D721Med (cell line): ENCODE measurements around the gene PRRC2B.

ENCODE experiments used
- DNase-seq: peaks from one replicate; pipeline ENCODE4 v3.0.0; 2011; ENCODE audit warnings: low spot score; ENCODE audit not compliant: insufficient read length
- FAIRE-seq: peaks from 2 replicates; lab custom pipeline; 2011; peaks lifted over from hg19 to GRCh38; lab: Jason Lieb, UNC
- CTCF ChIP-seq: IDR thresholded peaks from 2 replicates; pipeline ENCODE4 v1.5.1; 2012; ENCODE audit warnings: mild to moderate bottlenecking, control low read depth; ENCODE audit not compliant: insufficient read depth; ENCODE audit errors: missing control alignments

PRRC2B gene

DNA sequence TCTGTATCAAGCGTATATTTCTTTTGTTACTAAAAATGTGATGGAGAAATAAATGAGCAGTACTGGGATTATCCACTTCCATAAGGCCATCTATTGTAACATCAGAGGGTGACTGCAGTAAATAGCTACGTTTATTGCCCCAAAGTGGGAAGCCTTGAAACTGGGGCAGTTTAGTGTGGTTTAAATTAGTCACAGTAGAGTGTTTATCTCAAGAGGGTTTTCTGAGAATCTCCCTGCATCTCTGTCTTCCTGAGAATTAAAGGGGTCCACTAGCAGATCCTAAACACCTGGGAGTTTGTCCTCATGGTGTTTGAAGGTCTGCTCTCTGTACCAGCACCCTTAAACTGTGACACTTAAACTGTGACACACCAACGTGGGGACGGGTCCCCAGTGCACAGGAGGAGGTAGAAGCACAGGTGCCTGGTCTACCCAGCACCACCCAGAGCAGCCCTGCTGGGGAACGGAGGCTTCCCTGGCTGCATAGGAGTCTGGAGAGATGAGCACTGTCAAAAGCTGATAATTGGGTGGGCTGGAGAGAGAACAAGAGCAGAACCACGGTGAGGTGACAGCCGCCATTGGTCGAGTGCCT lies 25.2 kb downstream of the PRRC2B start:
- no peak for FAIRE-seq

GRCh38 chr9:131419716-131420115 lies 25.8 kb downstream of the PRRC2B start:
- DNase-seq, result no peak
- FAIRE-seq, result no peak
- TF ChIP-seq CTCF, result no peak

More for the DNA sequence above, 25.2 kb downstream of the PRRC2B start:
- DNase-seq, result no peak
- TF ChIP-seq CTCF, result no peak

DNA sequence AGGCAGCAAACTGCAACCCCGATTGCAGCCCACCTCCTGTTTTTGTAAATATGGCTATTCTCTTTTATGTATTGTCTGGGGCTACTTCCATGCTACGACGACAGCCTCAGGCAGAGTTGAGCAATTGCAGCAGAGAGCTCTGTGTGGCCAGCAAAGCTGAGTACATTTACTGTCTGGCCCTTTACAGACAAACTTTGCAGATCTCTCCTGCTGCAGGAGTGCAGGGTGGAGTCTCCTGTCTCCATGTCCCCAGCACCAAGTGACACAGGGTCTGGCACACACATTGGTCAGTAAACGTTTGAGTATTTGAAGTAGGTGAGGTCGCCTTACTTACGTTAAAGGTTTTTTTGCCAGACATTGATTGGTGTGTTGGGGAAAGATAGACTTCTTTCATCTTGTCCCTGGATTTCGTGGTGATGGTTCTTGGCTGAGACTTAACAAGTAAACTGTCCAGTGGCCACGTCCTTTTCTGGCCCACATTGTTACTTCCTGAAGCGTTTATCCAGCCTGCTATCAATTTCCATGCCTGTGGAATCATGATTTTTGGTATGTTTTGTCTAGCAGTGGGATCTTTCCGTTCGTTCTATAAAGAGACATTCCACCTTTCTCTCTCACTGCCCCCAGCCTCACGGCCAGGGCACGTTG lies 27.2 kb downstream of the PRRC2B start:
- DNase-seq (no peak), FAIRE-seq (no peak)
- TF ChIP-seq CTCF, result no peak

DNA sequence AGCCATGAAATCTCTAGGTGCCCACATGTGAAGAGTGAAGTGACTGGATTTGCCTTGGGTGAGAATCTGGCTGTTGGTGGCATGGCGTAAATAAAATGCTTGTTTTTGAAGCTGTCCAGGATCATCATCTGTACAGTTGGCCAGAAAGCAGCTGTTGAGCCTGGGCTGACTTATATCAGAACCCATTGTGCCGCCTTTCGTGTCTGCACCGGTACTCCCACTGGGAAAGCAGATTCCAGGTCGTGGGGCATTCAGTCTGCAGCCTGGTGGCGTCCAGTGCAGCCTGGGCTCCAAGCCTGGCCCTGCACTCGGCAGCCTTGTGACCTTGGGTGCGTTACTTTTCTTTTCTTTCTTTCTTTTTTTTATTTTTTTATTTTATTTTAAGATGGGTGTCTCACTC lies 27.8 kb downstream of the PRRC2B start:
- FAIRE-seq (no peak), DNase-seq (no peak)
- TF ChIP-seq CTCF, result no peak

DNA sequence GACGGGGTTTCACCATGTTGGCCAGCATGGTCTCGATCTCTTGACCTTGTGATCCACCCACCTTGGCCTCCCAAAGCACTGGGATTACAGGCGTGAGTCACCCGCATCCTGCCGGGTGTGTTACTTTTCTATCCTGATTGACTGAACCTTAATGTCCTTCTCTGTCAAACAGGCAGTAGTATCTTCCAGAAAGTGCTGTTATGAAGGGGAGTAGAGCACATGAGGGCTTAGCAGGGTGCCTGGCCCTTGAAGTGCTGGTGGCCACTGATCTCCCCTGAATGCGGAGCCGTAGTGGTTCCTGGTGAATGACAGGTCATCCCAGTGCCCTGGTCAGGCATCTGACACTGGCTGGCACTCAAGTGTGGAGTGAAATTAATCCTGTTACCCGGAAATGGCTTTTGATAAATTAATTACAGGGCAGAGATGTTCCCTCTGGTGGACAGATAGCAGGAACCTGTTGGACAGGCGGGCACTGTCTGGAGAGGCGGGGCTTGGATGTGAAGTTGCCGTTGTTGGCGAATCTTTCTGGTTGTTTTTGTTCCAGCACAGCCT lies 28.4 kb downstream of the PRRC2B start:
- no peak for DNase-seq
- FAIRE-seq, result no peak
- TF ChIP-seq CTCF, result no peak

DNA sequence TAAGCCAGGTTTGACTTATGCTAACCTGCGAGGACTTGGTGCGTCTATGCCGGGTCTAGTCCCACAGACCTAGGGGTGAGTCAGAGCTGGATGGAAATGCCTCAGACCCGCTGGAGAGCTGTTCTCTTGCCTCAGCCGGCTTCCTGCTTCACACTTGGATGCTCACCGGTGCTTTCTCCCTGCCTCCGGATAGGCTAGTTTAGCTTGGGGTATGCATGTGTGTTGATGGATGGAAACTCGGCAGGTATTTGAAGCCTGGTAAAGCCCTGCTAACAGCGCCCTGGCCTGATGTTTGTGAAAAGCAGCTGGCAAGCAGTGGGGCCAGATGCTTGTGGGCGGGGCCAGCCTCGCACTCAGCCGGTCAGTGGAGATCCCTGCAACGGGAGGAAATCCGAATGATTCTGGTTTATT lies 29.3 kb downstream of the PRRC2B start:
- TF ChIP-seq CTCF, result no peak
- no peak for FAIRE-seq
- no peak for DNase-seq

DNA sequence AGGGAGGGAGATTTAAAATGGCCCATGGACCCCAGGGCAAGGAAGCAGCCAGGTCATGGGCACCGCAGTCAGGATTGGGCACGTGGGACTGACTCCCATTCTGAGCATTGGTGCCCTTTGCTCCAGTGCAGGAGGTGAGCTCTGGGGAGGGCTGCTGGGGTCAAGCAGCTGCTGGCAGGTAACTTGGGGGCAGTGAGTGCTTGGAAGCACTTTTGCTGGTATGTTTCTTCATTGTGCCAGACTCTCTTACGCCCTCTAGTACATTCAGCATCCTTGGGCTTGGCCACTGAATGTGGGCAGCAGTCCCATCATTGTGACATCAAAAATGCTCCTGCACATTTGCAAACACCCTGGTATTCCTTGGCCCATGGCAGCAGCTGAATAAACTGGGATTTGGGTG lies 32.7 kb downstream of the PRRC2B start:
- no peak for FAIRE-seq
- TF ChIP-seq CTCF, result no peak
- DNase-seq, result no peak
